ENCODE results near the gene NEDD8. TPM values are rescaled to one million over a fixed set of nuclear protein-coding genes. Genes with fewer than 3 reads are reported as not detected.

NEDD8 gene
- total and polyA plus RNA-seq, 2 experiments from 2014 or later, result 130 to 418 TPM

DNA sequence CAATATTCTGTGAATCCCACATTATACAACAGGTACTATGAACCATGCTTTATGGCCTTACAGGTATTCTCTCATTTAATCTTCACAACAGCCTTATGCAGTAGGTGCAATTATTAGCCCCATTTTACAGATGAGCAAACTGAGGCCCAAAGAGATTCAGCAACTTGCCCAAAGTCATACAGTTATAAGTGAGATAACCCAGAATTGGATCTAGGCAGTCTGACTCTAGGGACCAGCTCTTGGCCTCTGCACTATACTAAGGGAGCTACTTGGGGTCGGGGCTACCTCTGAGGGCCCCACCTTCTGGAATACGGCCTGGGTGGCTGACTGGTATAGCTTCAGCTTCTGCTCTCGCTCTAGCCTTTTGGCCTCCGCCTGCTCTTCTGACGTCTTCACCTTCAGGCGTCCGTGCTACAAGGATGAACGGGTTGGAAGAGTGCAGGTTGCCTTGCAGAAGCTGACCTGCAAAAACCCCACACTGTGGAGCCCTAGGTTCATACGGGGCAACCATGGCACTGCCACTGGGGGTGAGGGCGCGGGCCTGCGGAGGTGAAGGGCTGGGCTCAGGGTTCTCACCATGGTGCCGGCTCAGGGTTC lies 38.5 kb upstream of the NEDD8 start:
- peaks cover 11% of the 10 kb centered on the region; the same call in 1 of the 2 replicates for H3F3A ChIP-seq (replicated peaks; ENCODE audit: low read depth)
- H3K27ac ChIP-seq (ENCODE audit: low read depth), result peak overlapping the region; percentile 95; the same call in 1 of the 2 replicates
- ATAC-seq (peak; percentile 37; the same call in 2 of the 3 replicates), DNase-seq (ENCODE audit: low spot score) (no peak)
- H2AFZ ChIP-seq, result peak overlapping the region; percentile 93
- H3K4me1 ChIP-seq (ENCODE audit: insufficient read depth), result peaks cover 16% of the 10 kb centered on the region
- no peaks in the 10 kb centered on the region for H3K27me3 ChIP-seq (ENCODE audit: insufficient read depth)
- peak overlapping the region; percentile 86 for H3K4me3 ChIP-seq
- H3K36me3 ChIP-seq (ENCODE audit: insufficient read depth), result no peaks in the 10 kb centered on the region
- TF ChIP-seq JUNB (IDR thresholded peaks at IDR 0.05; ENCODE audit: unreplicated experiment) (no peak), CREB1 (CRISPR knock-in tag; IDR thresholded peaks at IDR 0.05; ENCODE audit: low read depth) (0 out of 2 replicates have a peak, but pooled peaks have one; percentile 9)
- H3K27ac Mint-ChIP-seq, result peak overlapping the region; percentile 94
- peak overlapping the region; percentile 77 for H3K4me3 Mint-ChIP-seq
- no peaks in the 10 kb centered on the region; the same call in 1 of the 2 replicates for H3K79me2 ChIP-seq (replicated peaks; ENCODE audit: insufficient read depth)
- peaks cover 22% of the 10 kb centered on the region for H3K4me1 Mint-ChIP-seq
- no peaks in the 10 kb centered on the region for H3K9me2 ChIP-seq (ENCODE audit: insufficient read depth)
- H3K36me3 Mint-ChIP-seq (ENCODE audit: low read depth), result peaks cover 6% of the 10 kb centered on the region; the same call in 2 of the 3 replicates
- peaks cover 9% of the 10 kb centered on the region for H3K27me3 Mint-ChIP-seq (ENCODE audit: insufficient read depth, low read depth, poor library complexity)
- H3K4me2 ChIP-seq, result peak overlapping the region; percentile 84
- H4K20me1 ChIP-seq (replicated peaks; ENCODE audit: insufficient read depth), result no peaks in the 10 kb centered on the region
- no peaks in the 10 kb centered on the region; the same call in 2 of the 3 replicates for H3K9me3 Mint-ChIP-seq

DNA sequence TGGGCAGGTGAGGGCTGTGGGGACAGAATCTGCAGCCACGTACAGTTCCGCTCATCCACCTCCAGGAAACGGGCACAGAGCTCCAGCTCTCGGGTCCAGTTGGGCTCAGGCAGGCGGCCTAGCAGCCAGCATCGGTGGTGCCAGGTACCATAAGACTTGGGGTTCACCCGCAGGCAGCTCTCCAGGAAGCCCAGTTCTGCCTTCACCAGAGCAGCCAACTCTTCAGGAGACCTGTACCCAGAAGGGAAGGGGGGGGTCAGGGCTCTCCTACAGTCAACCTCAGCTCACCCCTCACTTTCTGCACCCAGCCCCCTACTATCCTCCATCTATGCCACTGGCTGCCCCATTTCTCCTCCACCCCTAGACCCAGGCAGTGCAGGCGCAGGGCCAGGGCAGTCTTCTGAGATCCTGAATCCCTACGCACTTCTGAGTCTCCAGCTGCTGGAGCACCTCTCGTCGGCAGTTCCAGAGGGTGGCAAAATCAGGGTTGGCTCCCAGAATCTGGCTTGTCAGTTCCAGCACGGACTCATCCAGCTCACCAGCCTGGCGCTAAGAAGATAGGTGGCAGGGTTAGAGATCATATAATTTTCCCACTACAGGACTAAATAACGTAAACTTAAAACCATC lies 37.9 kb upstream of the NEDD8 start:
- Histone ChIP-seq H3K27ac (ENCODE audit: low read depth) (no peak overlapping the region), H3K36me3 (ENCODE audit: insufficient read depth) (no peaks in the 10 kb centered on the region), H4K20me1 (replicated peaks; ENCODE audit: insufficient read depth) (no peaks in the 10 kb centered on the region), H3K27me3 (ENCODE audit: insufficient read depth) (no peaks in the 10 kb centered on the region), H3K4me2 (peak overlapping the region; percentile 84), H3K9me2 (ENCODE audit: insufficient read depth) (no peaks in the 10 kb centered on the region), H3K4me1 (ENCODE audit: insufficient read depth) (peaks cover 16% of the 10 kb centered on the region), H2AFZ (no peak overlapping the region), H3K4me3 (peak overlapping the region; percentile 86), H3F3A (replicated peaks; ENCODE audit: low read depth) (peaks cover 11% of the 10 kb centered on the region; the same call in 1 of the 2 replicates), H3K79me2 (replicated peaks; ENCODE audit: insufficient read depth) (no peaks in the 10 kb centered on the region; the same call in 1 of the 2 replicates)
- DNase-seq (ENCODE audit: low spot score) (no peak), ATAC-seq (no peak)
- Mint-ChIP-seq H3K36me3 (ENCODE audit: low read depth) (peaks cover 6% of the 10 kb centered on the region; the same call in 2 of the 3 replicates), H3K4me1 (peaks cover 22% of the 10 kb centered on the region), H3K27ac (no peak overlapping the region), H3K9me3 (no peaks in the 10 kb centered on the region; the same call in 2 of the 3 replicates), H3K27me3 (ENCODE audit: insufficient read depth, low read depth, poor library complexity) (peaks cover 8% of the 10 kb centered on the region), H3K4me3 (peak overlapping the region; percentile 77; the same call in 2 of the 3 replicates)
- TF ChIP-seq, protein P1, sequence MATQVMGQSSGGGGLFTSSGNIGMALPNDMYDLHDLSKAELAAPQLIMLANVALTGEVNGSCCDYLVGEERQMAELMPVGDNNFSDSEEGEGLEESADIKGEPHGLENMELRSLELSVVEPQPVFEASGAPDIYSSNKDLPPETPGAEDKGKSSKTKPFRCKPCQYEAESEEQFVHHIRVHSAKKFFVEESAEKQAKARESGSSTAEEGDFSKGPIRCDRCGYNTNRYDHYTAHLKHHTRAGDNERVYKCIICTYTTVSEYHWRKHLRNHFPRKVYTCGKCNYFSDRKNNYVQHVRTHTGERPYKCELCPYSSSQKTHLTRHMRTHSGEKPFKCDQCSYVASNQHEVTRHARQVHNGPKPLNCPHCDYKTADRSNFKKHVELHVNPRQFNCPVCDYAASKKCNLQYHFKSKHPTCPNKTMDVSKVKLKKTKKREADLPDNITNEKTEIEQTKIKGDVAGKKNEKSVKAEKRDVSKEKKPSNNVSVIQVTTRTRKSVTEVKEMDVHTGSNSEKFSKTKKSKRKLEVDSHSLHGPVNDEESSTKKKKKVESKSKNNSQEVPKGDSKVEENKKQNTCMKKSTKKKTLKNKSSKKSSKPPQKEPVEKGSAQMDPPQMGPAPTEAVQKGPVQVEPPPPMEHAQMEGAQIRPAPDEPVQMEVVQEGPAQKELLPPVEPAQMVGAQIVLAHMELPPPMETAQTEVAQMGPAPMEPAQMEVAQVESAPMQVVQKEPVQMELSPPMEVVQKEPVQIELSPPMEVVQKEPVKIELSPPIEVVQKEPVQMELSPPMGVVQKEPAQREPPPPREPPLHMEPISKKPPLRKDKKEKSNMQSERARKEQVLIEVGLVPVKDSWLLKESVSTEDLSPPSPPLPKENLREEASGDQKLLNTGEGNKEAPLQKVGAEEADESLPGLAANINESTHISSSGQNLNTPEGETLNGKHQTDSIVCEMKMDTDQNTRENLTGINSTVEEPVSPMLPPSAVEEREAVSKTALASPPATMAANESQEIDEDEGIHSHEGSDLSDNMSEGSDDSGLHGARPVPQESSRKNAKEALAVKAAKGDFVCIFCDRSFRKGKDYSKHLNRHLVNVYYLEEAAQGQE (IDR thresholded peaks at IDR 0.05; ENCODE audit: unreplicated experiment), result no peak
- TF ChIP-seq, protein P2, sequence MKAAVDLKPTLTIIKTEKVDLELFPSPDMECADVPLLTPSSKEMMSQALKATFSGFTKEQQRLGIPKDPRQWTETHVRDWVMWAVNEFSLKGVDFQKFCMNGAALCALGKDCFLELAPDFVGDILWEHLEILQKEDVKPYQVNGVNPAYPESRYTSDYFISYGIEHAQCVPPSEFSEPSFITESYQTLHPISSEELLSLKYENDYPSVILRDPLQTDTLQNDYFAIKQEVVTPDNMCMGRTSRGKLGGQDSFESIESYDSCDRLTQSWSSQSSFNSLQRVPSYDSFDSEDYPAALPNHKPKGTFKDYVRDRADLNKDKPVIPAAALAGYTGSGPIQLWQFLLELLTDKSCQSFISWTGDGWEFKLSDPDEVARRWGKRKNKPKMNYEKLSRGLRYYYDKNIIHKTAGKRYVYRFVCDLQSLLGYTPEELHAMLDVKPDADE (IDR thresholded peaks at IDR 0.05), result no peak
- TF ChIP-seq, protein P3, sequence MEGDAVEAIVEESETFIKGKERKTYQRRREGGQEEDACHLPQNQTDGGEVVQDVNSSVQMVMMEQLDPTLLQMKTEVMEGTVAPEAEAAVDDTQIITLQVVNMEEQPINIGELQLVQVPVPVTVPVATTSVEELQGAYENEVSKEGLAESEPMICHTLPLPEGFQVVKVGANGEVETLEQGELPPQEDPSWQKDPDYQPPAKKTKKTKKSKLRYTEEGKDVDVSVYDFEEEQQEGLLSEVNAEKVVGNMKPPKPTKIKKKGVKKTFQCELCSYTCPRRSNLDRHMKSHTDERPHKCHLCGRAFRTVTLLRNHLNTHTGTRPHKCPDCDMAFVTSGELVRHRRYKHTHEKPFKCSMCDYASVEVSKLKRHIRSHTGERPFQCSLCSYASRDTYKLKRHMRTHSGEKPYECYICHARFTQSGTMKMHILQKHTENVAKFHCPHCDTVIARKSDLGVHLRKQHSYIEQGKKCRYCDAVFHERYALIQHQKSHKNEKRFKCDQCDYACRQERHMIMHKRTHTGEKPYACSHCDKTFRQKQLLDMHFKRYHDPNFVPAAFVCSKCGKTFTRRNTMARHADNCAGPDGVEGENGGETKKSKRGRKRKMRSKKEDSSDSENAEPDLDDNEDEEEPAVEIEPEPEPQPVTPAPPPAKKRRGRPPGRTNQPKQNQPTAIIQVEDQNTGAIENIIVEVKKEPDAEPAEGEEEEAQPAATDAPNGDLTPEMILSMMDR (conservative IDR thresholded peaks at IDR 0.05; ENCODE audit: low read depth in 2 of 2), result no peak
- TF ChIP-seq STAT1 (IDR thresholded peaks at IDR 0.05; ENCODE audit: unreplicated experiment), result no peak
- no peak for TF ChIP-seq ZNF331 (CRISPR knock-in tag; IDR thresholded peaks at IDR 0.05; ENCODE audit: low read depth)

All from GM23338 (cell line).